Liver (tissue), 3 donors: ENCODE data around the gene NR2C2AP.

Experiments used
- GABPA ChIP-seq, 2 donors: IDR thresholded peaks in 1 of 2; conservative IDR thresholded peaks in 1 of 2; 2 replicates each; pipeline ENCODE4 v1.6.1; 2016; ENCODE audit warnings: antibody characterized with exemption in 2 of 2, mild to moderate bottlenecking in 1 of 2, moderate library complexity in 1 of 2
- REST ChIP-seq: IDR thresholded peaks from 2 replicates; pipeline ENCODE4 v1.6.1; 2016; ENCODE audit warnings: antibody characterized with exemption, mild to moderate bottlenecking
- TAF1 ChIP-seq: conservative IDR thresholded peaks from 2 replicates; pipeline ENCODE4 v1.6.1; 2016; ENCODE audit warnings: antibody characterized with exemption, mild to moderate bottlenecking
- TF ChIP-seq, protein P1 (sequence below): fragments of 150-350 bp; IDR thresholded peaks from 2 replicates; pipeline ENCODE4 v1.5.1; 2017; ENCODE audit warnings: improper control_type of control experiment, low read depth, low read length; ENCODE audit not compliant: missing input control
- TF ChIP-seq, protein P2 (sequence below): IDR thresholded peaks from 2 replicates; pipeline ENCODE4 v1.6.1; 2016; ENCODE audit warnings: antibody characterized with exemption
- TF ChIP-seq, protein P3 (sequence below): IDR thresholded peaks from 2 replicates; pipeline ENCODE4 v1.6.1; 2016; ENCODE audit warnings: antibody characterized with exemption
- donor health status: healthy.
- donor health status: healthy.

DNA sequence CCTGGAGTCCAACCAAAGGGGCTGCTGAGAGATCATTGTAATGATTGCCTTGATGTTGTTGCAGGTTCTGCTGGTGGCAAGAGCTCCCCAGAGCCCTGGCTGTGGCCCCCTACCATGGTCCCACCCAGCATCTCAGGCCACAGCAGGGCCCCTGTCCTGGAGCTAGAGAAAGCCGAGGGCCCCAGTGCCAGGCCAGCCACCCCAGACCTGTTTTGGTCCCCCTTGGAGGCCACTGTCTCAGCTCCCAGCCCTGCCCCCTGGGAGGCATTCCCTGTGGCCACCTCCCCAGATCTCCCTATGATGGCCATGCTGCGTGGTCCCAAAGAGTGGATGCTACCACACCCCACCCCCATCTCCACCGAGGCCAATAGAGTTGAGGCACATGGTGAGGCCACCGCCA, 24.0 kb upstream of the NR2C2AP start:
- no peak for TF ChIP-seq GABPA (IDR thresholded peaks at IDR 0.05 in 1 of 2, conservative IDR thresholded peaks at IDR 0.05 in 1 of 2)
- TF ChIP-seq, protein P1, sequence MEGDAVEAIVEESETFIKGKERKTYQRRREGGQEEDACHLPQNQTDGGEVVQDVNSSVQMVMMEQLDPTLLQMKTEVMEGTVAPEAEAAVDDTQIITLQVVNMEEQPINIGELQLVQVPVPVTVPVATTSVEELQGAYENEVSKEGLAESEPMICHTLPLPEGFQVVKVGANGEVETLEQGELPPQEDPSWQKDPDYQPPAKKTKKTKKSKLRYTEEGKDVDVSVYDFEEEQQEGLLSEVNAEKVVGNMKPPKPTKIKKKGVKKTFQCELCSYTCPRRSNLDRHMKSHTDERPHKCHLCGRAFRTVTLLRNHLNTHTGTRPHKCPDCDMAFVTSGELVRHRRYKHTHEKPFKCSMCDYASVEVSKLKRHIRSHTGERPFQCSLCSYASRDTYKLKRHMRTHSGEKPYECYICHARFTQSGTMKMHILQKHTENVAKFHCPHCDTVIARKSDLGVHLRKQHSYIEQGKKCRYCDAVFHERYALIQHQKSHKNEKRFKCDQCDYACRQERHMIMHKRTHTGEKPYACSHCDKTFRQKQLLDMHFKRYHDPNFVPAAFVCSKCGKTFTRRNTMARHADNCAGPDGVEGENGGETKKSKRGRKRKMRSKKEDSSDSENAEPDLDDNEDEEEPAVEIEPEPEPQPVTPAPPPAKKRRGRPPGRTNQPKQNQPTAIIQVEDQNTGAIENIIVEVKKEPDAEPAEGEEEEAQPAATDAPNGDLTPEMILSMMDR: no peak
- no peak for TF ChIP-seq TAF1
- TF ChIP-seq, protein P2, sequence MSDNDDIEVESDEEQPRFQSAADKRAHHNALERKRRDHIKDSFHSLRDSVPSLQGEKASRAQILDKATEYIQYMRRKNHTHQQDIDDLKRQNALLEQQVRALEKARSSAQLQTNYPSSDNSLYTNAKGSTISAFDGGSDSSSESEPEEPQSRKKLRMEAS: no peak
- TF ChIP-seq REST: no peak
- TF ChIP-seq, protein P3, sequence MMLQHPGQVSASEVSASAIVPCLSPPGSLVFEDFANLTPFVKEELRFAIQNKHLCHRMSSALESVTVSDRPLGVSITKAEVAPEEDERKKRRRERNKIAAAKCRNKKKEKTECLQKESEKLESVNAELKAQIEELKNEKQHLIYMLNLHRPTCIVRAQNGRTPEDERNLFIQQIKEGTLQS: no peak
